Fibroblast of villous mesenchyme (primary cell): Measurements from ENCODE around the gene SPAAR. TPM values are rescaled to one million over a fixed set of nuclear protein-coding genes. Genes with fewer than 3 reads are reported as not detected.

ENCODE experiments used
- DNase-seq: peaks from one replicate; pipeline ENCODE4 v3.0.0-alpha.2; 2010; ENCODE audit warnings: low read depth
- H3K4me3 ChIP-seq: 2 replicates; pipeline ENCODE4 v1.5.1; 2011; ENCODE audit warnings: low read depth, mild to moderate bottlenecking, low read length
- CTCF ChIP-seq: IDR thresholded peaks from 2 replicates; pipeline ENCODE4 v1.5.1; 2012; ENCODE audit warnings: low read depth, mild to moderate bottlenecking, low read length; ENCODE audit not compliant: insufficient read depth
- total RNA-seq: library from RNA; depleted of rRNA; stranded (reverse); fragments of >200 nt; gene quantifications from 2 replicates; pipeline ENCODE4 v1.2.3, GENCODE V29; 2012

Gene SPAAR
- total RNA-seq, 1 donor: not detected

- TF ChIP-seq CTCF: no peak
- H3K4me3 ChIP-seq: no peak overlapping the region
- no peak for DNase-seq
Observed at GRCh38 chr9:35940458-35941407, 31.4 kb downstream of the SPAAR start.

GRCh38 chr9:35942286-35942685, 33.0 kb downstream of the SPAAR start:
- TF ChIP-seq CTCF: no peak
- DNase-seq: no peak
- H3K4me3 ChIP-seq: no peak overlapping the region

GRCh38 chr9:35944173-35944572, 34.9 kb downstream of the SPAAR start:
- no peak for DNase-seq
- H3K4me3 ChIP-seq: no peak overlapping the region
- no peak for TF ChIP-seq CTCF

- DNase-seq: no peak
- TF ChIP-seq CTCF: no peak
- H3K4me3 ChIP-seq: no peak overlapping the region
Observed at GRCh38 chr9:35944841-35945240, 35.6 kb downstream of the SPAAR start.

GRCh38 chr9:35945341-35946018, 36.2 kb downstream of the SPAAR start:
- peak; percentile 84 for DNase-seq
- H3K4me3 ChIP-seq: peak overlapping the region; percentile 32
- peak; percentile 94 for TF ChIP-seq CTCF

GRCh38 chr9:35948451-35948850, 39.2 kb downstream of the SPAAR start:
- DNase-seq: no peak
- no peak for TF ChIP-seq CTCF
- H3K4me3 ChIP-seq: no peak overlapping the region
